GM19452 (cell line): ENCODE results near the gene CWC22.

Experiments
- ATAC-seq: cut with Tn5 transposase; IDR thresholded peaks from one replicate; pipeline ENCODE4 v1.9.1; 2021; ENCODE audit not compliant: unreplicated experiment

The CWC22 gene

GRCh38 chr2:179900655-179901054 lies 106.4 kb downstream of the CWC22 start:
- no peak for ATAC-seq

GRCh38 chr2:179899666-179900065 lies 107.4 kb downstream of the CWC22 start:
- no peak for ATAC-seq

GRCh38 chr2:179898873-179899272 lies 108.2 kb downstream of the CWC22 start:
- peak; percentile 82 for ATAC-seq
